Immature natural killer cell (primary cell): ENCODE data around the gene CABP5. TPM values are rescaled to one million over a fixed set of nuclear protein-coding genes. Genes with fewer than 3 reads are reported as not detected.
A peak's percentile ranks its signal among the peaks of the same experiment; 100 is the strongest.

Experiments
- DNase-seq, 3 donors: peaks; one replicate each; pipeline ENCODE4 v3.0.0; 2022; ENCODE audit warnings: mixed read lengths in 1 of 3
- H3K27ac Mint-ChIP-seq, 6 donors: one replicate each; pipeline ENCODE4 v1.8.0; 2020; ENCODE audit warnings: mixed read lengths in 6 of 6, mild to moderate bottlenecking in 5 of 6, inconsistent platforms in 4 of 6, moderate library complexity in 3 of 6
- H3K27me3 Mint-ChIP-seq, 3 donors: one replicate each; pipeline ENCODE4 v1.8.0; 2020 to 2021; ENCODE audit warnings: low read depth in 3 of 3, mild to moderate bottlenecking in 3 of 3, mixed read lengths in 3 of 3, moderate library complexity in 3 of 3, inconsistent platforms in 1 of 3
- H3K36me3 Mint-ChIP-seq, 3 donors: one replicate each; pipeline ENCODE4 v1.8.0; 2020; ENCODE audit warnings: mixed read lengths in 3 of 3, inconsistent platforms in 2 of 3, mild to moderate bottlenecking in 2 of 3
- H3K4me1 Mint-ChIP-seq, 2 donors: one replicate each; pipeline ENCODE4 v1.8.0; 2020; ENCODE audit warnings: inconsistent platforms in 2 of 2, mild to moderate bottlenecking in 2 of 2, mixed read lengths in 2 of 2, moderate library complexity in 1 of 2
- H3K4me3 Mint-ChIP-seq, 5 donors: one replicate each; pipeline ENCODE4 v1.8.0; 2020; ENCODE audit warnings: mild to moderate bottlenecking in 5 of 5, mixed read lengths in 5 of 5, inconsistent platforms in 3 of 5, moderate library complexity in 3 of 5
- H3K9me3 Mint-ChIP-seq, 6 donors: one replicate each; pipeline ENCODE4 v1.8.0; 2020; ENCODE audit warnings: mild to moderate bottlenecking in 6 of 6, mixed read lengths in 6 of 6, inconsistent platforms in 4 of 6, moderate library complexity in 3 of 6
- polyA plus RNA-seq, 3 donors: library from polyadenylated mRNA; unstranded; fragments of 300-500 nt; fragmentation: Illumina TruSeq; gene quantifications; one replicate each; pipeline ENCODE4 v1.2.3, GENCODE V29; 2021

Gene CABP5
- polyA plus RNA-seq, 3 donors from 2014 or later = 0.69 TPM; not detected in 2

DNA sequence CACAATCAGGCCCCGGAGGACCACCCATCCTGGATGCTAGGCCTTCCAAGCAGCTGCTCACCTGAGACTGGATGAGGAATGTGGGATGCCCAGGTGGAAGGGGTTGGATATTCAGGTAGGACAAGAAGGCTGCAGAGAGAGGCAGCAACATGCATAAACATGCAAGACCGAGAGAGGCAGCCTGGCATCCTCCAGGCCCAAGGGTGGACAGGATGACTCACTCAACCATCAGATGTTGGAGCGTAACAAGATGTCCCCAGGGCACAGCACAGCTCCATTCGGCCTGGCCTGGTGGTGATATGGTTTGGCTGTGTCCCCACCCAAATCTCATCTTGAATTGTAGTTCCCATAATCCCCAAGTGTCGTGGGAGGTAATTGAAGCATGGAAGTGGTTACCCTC lies 10.0 kb upstream of the CABP5 start:
- no peaks in the 10 kb centered on the region for H3K9me3 Mint-ChIP-seq
- H3K4me1 Mint-ChIP-seq = no peaks in the 10 kb centered on the region
- H3K27me3 Mint-ChIP-seq = peaks cover 0 to 2% (median 2%) of the 10 kb centered on the region in 3 donors
- H3K4me3 Mint-ChIP-seq = no peak overlapping the region
- no peaks in the 10 kb centered on the region for H3K36me3 Mint-ChIP-seq
- DNase-seq = no peak
- H3K27ac Mint-ChIP-seq = no peak overlapping the region

DNA sequence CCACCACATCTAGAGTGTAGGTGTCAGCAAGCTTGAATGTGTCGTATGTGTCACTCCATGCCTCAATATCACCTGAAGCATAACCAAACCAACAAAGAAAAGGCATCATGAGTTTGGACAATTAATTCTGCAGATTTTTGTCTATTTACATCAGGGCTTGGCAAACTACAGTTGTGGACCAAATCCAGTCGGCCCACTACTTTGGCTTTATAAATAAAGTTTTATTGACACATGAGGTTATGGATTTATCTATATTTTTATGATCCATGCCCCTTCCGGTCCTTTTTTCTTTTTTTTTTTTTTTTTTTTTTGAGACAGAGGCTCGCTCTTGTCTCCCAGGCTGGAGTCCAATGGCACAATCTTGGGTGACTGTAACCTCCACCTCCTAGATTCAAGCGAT lies 9.2 kb upstream of the CABP5 start:
- DNase-seq = no peak
- no peaks in the 10 kb centered on the region for H3K9me3 Mint-ChIP-seq
- peaks cover 0 to 6% (median 2%) of the 10 kb centered on the region in 3 donors for H3K27me3 Mint-ChIP-seq
- no peaks in the 10 kb centered on the region for H3K4me1 Mint-ChIP-seq
- H3K4me3 Mint-ChIP-seq = no peak overlapping the region
- H3K36me3 Mint-ChIP-seq = no peaks in the 10 kb centered on the region
- H3K27ac Mint-ChIP-seq = no peak overlapping the region

DNA sequence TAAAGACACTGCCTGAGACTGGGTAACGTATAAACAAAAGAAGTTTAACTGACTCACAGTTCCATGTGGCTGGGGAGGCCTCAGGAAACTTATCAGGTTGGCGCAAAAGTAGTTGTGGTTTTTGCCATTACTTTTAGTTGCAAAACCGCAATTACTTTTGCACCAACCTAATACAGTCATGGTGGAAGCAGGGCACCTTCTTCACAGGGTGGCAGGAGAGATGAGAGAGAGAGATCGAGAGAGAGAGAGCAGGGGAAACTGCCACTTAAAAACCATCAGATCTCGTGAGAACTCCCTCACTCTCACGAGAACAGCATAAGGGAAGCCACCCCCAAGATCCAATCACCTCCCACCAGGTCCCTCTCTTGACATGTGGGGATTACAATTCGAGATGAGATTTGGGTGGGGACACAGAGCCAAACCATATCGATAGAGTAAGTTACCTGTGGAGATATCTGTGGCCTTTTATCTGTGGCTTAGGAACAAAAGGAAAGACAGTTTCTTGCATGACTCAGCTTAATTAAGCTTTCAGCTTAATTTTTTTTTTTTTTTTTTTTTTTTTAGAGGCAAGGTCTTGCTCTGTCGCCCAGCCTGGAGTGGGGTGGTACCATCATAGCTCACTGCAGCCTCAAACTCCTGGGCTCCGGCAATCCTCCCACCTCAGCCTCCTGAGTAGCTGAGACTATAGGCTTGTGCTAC lies 7.6 kb upstream of the CABP5 start:
- Mint-ChIP-seq H3K4me1 (no peaks in the 10 kb centered on the region), H3K4me3 (no peak overlapping the region), H3K27me3 (peaks cover 2 to 10% (median 5%) of the 10 kb centered on the region in 3 donors), H3K27ac (no peak overlapping the region), H3K9me3 (no peaks in the 10 kb centered on the region), H3K36me3 (no peaks in the 10 kb centered on the region)
- DNase-seq = no peak

DNA sequence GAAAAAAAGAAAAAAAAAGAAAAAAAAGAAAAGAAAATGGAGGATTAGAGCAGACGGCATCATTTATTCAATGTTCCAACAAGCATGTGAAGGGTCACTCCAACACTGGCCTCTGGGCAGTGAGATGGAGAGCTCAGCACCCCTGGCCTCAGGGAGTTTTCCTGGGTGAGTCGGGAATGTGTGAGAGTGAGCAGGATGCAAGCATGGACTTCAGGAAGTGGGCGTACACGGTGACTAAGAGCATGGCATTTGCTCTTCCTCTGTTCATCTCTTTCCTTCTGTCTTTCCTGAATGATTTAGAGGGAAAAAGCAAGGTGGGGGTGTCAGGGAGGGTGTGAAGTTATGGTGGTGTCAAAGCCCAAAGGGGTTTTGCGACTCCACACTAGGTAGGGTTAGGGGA lies 682 bp upstream of the CABP5 start:
- Mint-ChIP-seq H3K36me3 (no peaks in the 10 kb centered on the region), H3K27me3 (peaks cover 8 to 19% (median 15%) of the 10 kb centered on the region in 3 donors), H3K4me1 (no peaks in the 10 kb centered on the region), H3K27ac (no peak overlapping the region), H3K4me3 (no peak overlapping the region), H3K9me3 (peaks cover 0 to 4% (median 0%) of the 10 kb centered on the region in 6 donors)
- DNase-seq = no peak

DNA sequence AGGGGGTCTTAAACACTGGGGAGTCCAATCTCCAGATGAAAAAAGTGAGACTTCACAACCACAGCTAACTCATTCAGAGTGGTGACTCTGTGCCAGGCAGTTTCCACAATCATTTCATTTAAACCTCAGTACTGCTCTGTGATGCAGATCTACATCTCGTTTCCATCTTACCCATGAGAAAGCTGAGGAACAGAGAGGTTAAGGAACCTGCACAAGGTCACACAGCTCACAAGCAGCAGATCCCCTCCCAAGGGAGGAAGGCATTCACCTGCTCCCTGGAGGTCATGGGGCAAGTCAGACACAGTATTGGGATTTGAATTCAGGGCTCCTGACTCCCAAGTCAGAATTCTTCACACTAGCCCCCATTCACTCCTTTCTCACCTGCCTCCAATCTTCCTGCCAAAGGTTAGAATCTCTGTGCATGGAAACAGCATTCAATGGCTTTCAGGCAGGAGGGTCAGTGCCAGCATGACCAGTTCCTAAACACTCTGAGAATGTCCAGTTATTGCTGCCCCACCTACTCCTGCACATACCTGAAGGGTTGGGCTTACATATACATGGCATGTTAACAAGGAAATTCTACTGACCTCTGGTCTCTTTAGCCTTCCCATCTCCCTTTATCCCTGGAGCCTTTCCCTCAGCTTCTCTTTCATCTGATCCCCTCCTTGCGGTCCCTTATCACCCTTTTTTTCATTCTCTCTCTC lies 1.9 kb downstream of the CABP5 start:
- H3K4me1 Mint-ChIP-seq = no peaks in the 10 kb centered on the region
- no peak for DNase-seq
- H3K27ac Mint-ChIP-seq = no peak overlapping the region
- H3K27me3 Mint-ChIP-seq = peaks cover 8 to 17% (median 11%) of the 10 kb centered on the region in 3 donors
- peaks cover 0 to 4% (median under 1%) of the 10 kb centered on the region in 6 donors for H3K9me3 Mint-ChIP-seq
- H3K36me3 Mint-ChIP-seq = peaks cover 0 to 3% (median 0%) of the 10 kb centered on the region in 3 donors
- H3K4me3 Mint-ChIP-seq = no peak overlapping the region

DNA sequence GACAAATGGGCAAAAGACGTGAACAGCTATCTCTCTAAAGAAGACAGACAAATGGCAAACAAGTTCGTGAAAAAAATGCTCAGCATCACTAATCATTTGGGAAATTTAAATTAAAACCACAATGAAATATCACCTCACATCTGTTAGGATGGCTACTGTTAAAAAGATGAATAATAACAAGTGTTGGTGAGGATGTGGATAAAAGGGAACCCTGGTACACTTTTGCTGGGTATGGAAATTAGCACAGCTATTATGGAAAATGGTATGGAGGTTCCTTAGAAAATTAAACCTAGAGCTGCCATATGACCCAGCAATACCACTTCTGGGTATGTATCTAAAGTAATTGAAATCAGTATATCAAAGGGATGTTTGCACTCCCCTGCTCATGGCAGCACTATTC lies 7.1 kb downstream of the CABP5 start:
- H3K4me3 Mint-ChIP-seq = no peak overlapping the region
- no peaks in the 10 kb centered on the region for H3K4me1 Mint-ChIP-seq
- H3K27me3 Mint-ChIP-seq = peaks cover 1 to 23% (median 10%) of the 10 kb centered on the region in 3 donors
- DNase-seq = no peak
- H3K9me3 Mint-ChIP-seq = peaks cover 1 to 19% (median 13%) of the 10 kb centered on the region in 6 donors
- H3K27ac Mint-ChIP-seq = no peak overlapping the region
- H3K36me3 Mint-ChIP-seq = peaks cover 0 to 3% (median 0%) of the 10 kb centered on the region in 3 donors

DNA sequence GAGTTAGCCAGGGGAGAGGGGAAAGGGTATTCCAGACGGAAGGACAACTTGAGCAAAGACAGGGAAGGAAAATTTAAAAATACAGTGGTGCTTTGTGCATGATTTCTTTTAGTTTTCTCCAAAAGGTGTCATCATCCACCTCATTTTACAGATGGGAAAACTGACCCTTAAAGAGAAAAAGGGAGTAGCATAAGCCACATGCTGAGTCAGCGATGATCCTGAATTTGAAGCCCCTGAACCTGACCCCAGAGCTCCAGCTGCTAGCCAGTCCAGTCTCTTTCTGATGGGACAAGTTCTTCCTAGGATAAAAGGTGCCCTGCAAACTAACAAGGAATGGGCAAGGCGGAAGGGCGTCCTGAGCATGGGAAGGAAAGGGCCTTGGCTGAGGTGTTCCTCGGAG lies 10.3 kb downstream of the CABP5 start:
- Mint-ChIP-seq H3K36me3 (no peaks in the 10 kb centered on the region), H3K27ac (no peak overlapping the region), H3K9me3 (peaks cover 1 to 19% (median 13%) of the 10 kb centered on the region in 6 donors), H3K4me3 (no peak overlapping the region), H3K27me3 (peaks cover 2 to 8% (median 6%) of the 10 kb centered on the region in 3 donors), H3K4me1 (no peaks in the 10 kb centered on the region)
- no peak for DNase-seq

DNA sequence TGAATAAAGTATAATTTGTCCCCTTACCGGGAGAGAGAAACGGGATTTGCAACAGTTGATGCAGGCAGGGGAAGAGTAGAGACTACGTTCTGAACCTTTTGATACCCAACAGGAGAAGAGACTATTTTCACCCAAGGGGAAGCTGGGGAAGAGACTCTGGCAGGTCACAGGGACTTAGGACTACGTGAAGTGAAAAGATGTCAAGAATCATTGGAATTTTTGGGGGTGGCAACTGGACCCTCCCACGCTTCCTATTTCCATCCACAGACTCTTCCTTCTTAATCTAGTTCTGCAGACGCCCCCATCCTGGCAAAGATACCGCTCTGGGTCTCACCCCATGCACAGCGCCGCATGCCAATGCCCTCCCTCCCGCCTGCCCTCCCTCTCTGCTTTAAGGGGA lies 13.8 kb downstream of the CABP5 start:
- H3K9me3 Mint-ChIP-seq = peaks cover 0 to 1% (median 0%) of the 10 kb centered on the region in 6 donors
- H3K27me3 Mint-ChIP-seq = peaks cover 2 to 8% (median 5%) of the 10 kb centered on the region in 3 donors
- H3K4me1 Mint-ChIP-seq = no peaks in the 10 kb centered on the region
- DNase-seq = no peak
- H3K27ac Mint-ChIP-seq = no peak overlapping the region
- H3K36me3 Mint-ChIP-seq = no peaks in the 10 kb centered on the region
- no peak overlapping the region for H3K4me3 Mint-ChIP-seq

DNA sequence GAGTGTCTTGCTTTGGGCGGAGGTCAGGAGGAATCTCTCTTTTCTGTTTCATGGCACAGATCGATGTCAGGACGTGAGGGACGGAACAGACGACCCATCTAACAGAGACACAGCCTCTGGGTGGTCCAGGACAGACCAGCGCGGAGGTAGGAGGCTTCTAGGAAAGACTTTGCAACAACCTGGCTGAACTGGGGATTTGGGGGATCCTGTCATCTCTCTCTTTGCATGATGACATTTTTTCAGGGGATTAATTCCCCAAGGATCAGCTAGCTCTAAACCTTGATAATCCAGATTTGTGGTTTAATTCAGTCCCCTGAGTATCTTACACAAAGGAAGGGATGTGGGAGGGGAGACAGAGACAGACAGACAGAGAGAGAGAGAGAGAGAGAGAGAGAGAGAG lies 14.4 kb downstream of the CABP5 start:
- Mint-ChIP-seq H3K36me3 (no peaks in the 10 kb centered on the region), H3K9me3 (peaks cover 0 to 1% (median 0%) of the 10 kb centered on the region in 6 donors), H3K4me3 (no peak overlapping the region), H3K27ac (no peak overlapping the region), H3K4me1 (no peaks in the 10 kb centered on the region), H3K27me3 (peaks cover 4 to 10% (median 6%) of the 10 kb centered on the region in 3 donors)
- DNase-seq = no peak

DNA sequence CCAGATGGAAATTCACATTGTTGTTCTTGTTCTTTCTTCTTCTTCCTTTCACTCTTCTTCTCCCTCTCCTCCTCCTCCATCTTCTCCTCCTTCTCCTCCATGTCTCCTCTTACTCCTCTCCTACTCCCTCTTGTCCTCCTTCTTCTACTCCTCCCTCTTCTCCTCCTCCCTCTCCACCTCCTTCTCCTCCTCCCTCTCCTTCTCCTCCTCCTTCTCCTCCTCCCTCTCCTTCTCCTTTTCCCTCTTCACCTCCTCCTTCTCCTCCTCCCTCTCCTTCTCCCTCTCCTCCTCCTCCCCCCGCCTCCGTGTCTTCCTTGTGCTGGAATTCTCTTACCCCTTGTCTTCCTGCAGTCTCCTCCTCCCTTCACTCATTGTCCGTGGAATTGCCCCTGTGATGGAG lies 18.4 kb downstream of the CABP5 start:
- Mint-ChIP-seq H3K4me1 (no peaks in the 10 kb centered on the region), H3K27ac (peak overlapping the region in 1 of 6 donors; percentile 16), H3K9me3 (no peaks in the 10 kb centered on the region), H3K36me3 (no peaks in the 10 kb centered on the region), H3K27me3 (peaks cover 5 to 7% (median 6%) of the 10 kb centered on the region in 3 donors), H3K4me3 (no peak overlapping the region)
- DNase-seq = no peak

DNA sequence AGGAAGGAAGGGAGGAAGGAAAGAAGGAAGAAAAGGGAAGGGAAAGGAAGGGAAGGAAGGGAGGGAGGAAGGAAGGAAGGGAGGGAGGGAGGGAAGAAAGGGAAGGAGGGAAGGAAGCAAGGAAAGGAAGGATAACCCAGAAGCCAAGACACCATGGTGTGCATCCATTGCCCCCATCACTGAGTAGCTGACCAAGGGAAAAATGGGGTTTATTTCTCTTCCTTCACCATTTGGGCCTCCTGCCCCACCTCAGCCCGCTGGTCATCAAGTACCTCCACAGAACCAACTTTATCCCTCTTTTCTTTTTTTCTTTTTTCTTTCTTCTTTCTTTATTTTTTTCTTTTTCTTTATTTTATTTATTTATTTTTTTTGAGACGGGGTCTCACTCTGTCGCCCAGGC lies 20.4 kb downstream of the CABP5 start:
- no peaks in the 10 kb centered on the region for H3K9me3 Mint-ChIP-seq
- no peaks in the 10 kb centered on the region for H3K4me1 Mint-ChIP-seq
- H3K36me3 Mint-ChIP-seq = no peaks in the 10 kb centered on the region
- H3K4me3 Mint-ChIP-seq = no peak overlapping the region
- H3K27ac Mint-ChIP-seq = no peak overlapping the region
- peaks cover 5 to 8% (median 6%) of the 10 kb centered on the region in 3 donors for H3K27me3 Mint-ChIP-seq
- no peak for DNase-seq

DNA sequence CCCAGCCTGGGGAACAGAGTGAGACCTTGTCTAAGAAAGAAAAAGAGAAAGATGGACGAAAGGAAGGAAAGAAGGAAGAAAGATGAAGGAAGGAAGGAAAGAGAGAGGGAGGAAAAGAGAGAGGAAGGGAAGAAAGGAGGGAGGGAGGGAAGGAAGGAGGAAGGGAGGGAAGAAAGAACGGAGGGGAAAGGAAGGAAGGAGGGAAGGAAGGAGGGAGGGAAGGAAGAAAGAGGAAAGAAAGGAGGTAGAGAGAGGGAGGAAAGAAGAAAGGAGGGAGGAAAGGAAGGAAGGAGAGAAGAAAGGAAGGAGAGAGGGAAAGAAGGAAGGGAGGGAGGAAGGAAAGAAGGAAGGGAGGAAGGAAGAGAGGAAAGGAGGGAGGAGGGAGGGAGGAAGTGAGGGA lies 20.9 kb downstream of the CABP5 start:
- no peaks in the 10 kb centered on the region for H3K36me3 Mint-ChIP-seq
- no peak for DNase-seq
- H3K4me1 Mint-ChIP-seq = no peaks in the 10 kb centered on the region
- H3K27me3 Mint-ChIP-seq = peaks cover 5 to 10% (median 6%) of the 10 kb centered on the region in 3 donors
- no peak overlapping the region for H3K4me3 Mint-ChIP-seq
- no peak overlapping the region for H3K27ac Mint-ChIP-seq
- H3K9me3 Mint-ChIP-seq = no peaks in the 10 kb centered on the region

DNA sequence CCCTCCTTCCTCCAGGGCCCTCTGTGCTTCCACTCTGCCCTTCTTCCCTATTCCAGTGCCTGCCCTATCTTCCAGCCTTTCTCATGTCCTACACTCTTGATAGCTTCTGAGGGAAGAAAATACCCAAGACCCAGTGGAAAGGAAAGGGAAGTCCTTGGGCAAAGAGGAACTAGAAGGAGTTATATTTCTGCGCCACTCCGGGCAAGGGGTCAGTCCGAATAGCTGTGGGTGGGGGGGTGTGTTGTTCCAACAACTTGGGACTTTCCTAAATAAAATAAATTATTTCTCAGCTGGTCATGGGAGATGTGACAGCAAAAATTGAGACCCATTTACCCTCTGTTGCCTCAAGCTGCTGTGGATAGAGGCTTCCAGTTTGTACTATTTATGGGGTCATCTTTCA lies 23.2 kb downstream of the CABP5 start:
- Mint-ChIP-seq H3K4me1 (no peaks in the 10 kb centered on the region), H3K9me3 (no peaks in the 10 kb centered on the region), H3K4me3 (no peak overlapping the region), H3K27me3 (peaks cover 5 to 8% (median 8%) of the 10 kb centered on the region in 3 donors), H3K27ac (no peak overlapping the region), H3K36me3 (no peaks in the 10 kb centered on the region)
- DNase-seq = no peak

DNA sequence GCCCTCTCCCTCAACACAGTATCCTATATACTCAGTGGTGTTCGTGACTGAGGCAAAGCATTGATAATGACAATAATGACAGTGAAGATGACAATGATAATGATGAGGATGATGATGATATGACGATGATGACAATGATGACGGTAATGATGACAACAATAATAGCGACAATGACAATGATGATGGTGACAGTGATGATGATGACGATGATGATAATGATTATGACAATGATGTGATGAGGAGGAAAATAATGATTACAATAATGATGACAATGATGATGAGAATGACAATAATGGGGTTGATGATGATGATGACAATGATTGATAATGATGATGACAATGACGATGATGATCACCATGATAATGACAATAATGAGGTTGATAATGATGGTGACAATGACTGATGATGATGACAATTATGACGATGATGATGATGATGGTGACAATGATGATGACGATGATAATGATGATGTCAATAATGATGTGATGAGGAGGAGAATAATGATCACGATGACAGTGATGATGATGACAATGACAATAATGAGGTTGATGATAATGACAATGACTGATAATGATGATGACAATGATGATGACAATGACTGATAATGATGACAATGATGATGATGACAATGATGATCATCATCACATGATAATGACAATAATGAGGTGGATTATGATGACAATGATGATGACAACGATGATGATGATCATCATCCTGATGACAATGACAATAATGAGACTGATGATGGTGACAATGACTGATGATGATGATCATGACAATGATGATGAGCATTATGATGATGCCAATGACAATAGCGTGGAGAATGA lies 32.7 kb downstream of the CABP5 start:
- no peak overlapping the region for H3K4me3 Mint-ChIP-seq
- H3K36me3 Mint-ChIP-seq = peaks cover 0 to 3% (median 0%) of the 10 kb centered on the region in 3 donors
- H3K27me3 Mint-ChIP-seq = peaks cover 0 to 7% (median 0%) of the 10 kb centered on the region in 3 donors
- H3K9me3 Mint-ChIP-seq = peaks cover 0 to 3% (median 0%) of the 10 kb centered on the region in 6 donors
- H3K27ac Mint-ChIP-seq = no peak overlapping the region
- DNase-seq = no peak
- no peaks in the 10 kb centered on the region for H3K4me1 Mint-ChIP-seq
